Measurements from ENCODE around the gene FAF2.
"Not testable (repeated sequence)": the region's sequence is repeated elsewhere in the genome, so short reads cannot be mapped to it uniquely, and the experiment has no call there.

DNA sequence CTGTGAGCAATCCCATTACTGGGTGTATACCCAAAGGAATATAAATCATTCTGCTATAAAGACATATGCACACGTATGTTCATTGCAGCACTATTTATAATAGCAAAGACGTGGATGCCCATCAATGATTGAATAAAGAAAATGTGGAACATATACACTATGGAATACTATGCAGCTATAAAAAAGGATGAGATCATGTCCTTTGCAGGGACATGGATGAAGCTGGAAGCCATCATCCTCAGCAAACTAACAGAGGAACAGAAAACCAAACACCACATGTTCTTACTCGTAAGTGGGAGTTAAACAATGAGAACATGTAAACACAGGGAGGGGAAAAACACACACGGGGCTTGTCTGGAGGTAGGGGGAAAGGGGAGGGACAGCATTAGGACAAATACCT is 5.3 kb upstream of the FAF2 start:
- TF ChIP-seq, protein P1, sequence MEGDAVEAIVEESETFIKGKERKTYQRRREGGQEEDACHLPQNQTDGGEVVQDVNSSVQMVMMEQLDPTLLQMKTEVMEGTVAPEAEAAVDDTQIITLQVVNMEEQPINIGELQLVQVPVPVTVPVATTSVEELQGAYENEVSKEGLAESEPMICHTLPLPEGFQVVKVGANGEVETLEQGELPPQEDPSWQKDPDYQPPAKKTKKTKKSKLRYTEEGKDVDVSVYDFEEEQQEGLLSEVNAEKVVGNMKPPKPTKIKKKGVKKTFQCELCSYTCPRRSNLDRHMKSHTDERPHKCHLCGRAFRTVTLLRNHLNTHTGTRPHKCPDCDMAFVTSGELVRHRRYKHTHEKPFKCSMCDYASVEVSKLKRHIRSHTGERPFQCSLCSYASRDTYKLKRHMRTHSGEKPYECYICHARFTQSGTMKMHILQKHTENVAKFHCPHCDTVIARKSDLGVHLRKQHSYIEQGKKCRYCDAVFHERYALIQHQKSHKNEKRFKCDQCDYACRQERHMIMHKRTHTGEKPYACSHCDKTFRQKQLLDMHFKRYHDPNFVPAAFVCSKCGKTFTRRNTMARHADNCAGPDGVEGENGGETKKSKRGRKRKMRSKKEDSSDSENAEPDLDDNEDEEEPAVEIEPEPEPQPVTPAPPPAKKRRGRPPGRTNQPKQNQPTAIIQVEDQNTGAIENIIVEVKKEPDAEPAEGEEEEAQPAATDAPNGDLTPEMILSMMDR (conservative IDR thresholded peaks at IDR 0.05) = not testable (repeated sequence)
- TF ChIP-seq ZFX (IDR thresholded peaks at IDR 0.05) = not testable (repeated sequence)
